HG03064 (cell line): ENCODE results near the gene CFAP90.
A peak's percentile ranks its signal among the peaks of the same experiment; 100 is the strongest.

Source experiments
- ATAC-seq: cut with Tn5 transposase; IDR thresholded peaks from one replicate; pipeline ENCODE4 v1.9.1; 2021; ENCODE audit warnings: low read depth; ENCODE audit not compliant: unreplicated experiment

The CFAP90 gene

DNA sequence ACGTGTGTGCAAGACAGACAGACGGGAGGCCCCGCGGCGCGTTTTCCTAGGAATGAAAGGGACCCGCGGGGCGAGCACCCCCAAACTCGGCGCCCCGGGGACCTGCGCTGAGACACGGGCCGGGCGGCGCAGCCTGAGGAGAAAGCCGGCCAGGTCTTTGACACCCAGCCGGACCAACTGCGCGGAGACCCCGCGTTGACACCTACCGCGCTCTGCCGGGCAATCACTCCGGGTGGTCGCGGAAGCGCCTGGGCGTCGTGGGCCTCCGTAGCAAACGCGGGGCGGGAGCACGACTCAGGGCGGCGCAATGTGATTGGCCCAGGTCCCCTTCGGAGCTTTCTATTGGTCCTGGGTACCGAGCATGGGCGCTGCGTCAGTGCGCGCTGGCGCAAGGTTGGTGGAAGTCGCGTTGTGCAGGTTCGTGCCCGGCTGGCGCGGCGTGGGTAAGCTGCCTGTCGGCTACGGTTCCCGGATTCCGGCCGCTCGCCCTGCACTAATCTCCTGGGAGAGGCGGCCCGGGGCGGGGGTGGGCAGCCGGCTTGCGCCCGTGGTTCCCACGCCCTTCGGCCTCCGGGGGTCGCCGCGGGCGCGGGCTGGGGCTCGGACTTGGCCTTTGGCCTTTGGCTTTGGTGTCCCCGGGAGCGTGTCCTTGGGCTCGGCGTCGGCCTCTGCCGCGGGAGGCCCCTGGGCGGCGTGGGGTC is 18.0 kb upstream of the CFAP90 start, which contains the start of the genes FASTKD3 and MTRR:
FASTKD3 (minus strand) TSS at position 259 of the 701 bp plus-strand sequence. CDS start 948 bp downstream, outside the sequence.
MTRR (plus strand) TSS at position 376 of the 701 bp plus-strand sequence. CDS start 1,647 bp downstream, outside the sequence.
- ATAC-seq, result peak; percentile 97

DNA sequence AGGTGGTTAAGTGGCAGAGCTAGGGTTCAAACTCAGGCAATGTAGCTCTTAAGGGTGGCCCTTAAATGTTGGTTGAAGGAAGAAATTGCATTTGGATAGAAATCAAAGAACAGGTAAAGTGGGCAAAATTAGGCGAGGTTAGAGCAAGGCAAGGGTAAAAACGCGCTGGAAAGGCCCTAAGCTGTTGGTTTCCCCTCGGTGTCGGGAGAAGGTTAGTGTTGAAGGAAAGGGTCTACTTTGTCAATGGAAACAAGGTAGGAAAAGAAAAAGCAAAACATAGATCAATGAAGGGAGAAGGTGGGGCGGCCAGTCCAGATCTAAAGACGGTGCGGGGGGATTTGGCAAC is 17.5 kb upstream of the CFAP90 start:
- ATAC-seq, result no peak

DNA sequence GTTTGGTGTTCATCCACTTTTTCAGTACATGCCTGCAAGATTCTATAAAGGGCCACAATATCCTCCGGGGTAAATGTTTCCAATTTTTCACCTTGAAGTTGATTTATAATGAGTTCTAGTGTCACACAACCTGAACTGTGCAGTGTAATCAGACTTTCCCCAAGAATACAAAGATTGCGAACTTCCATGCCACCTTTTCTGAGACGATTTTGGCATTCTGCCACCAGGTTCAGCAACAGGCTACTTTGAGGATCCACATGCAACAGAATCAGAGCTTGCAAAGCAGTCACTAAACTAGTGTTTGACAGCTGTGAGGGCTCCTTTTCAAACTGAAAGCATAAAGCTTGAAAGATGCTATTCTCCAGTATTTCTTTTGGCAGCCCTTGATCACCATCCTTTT is 16.3 kb upstream of the CFAP90 start:
- ATAC-seq, result no peak

DNA sequence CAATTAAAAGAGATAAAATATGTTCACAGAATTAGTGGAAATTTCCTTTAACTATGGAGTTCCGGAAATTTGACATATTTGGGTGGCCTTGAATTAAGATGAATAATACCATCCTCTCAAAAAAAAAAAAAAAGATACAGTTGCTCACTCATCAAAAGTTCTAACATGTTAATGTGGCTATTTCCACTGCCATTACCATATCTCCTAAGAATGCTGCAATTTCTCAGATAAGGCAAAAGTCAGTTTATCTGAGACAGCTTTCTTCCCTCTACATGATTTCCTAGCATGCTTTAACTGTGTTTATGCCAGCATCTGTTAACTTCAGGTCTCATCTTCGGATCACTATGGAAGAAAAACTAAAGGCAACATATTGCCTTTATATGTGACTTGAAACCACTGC is 15.3 kb upstream of the CFAP90 start:
- ATAC-seq, result no peak

DNA sequence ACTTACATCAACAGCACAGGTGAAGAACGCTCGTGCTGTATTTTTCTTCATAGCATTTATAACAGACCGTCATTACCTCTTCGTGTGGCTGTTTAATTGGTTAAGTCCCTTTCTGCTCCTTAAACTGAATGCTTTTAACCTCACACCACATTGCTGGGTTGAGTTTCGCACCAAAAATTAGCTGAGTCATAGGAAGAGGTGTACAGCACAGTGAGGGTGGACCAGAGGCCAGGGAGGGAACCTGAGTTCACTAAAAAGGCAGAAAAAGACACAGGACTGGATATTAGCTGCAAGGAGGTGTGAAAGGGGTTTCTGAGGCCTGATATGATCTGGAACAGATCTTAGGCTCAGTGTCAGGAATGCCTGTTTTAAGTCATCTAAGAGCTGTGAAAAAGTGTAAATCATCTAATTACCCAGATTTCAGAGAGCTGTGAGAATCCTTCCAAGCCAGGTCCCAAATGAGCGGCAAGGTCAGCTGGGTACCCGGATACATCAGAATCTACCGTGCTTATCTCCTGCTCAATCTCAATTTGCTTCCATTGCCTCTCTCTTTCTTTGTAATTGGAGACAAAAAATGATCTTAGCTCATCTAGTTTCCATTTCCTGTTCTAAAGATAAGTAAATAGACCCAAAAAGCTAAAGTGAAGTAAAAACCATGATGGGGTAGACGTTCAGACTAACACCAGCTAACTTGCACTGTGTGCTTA is 7.1 kb upstream of the CFAP90 start:
- no peak for ATAC-seq

DNA sequence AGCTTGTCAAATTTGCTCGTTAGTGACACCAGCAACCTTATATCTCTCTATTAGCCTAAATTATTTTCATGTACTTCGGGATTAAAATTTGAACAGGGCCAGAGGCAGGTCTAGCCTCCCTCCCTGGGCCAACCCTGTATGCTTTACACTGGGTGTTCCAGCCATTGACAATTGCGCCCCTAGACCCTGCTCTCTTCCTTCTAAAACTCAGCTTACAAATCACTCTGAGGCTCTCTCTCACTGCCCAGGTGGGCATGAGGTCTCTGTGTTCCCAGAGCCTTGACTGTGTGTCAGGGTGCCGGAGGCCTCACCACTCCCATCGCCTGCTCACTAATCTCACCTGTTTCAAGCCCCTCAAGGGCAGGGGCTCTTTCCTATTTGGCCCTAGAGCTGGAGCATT is 6.4 kb upstream of the CFAP90 start:
- ATAC-seq, result no peak

DNA sequence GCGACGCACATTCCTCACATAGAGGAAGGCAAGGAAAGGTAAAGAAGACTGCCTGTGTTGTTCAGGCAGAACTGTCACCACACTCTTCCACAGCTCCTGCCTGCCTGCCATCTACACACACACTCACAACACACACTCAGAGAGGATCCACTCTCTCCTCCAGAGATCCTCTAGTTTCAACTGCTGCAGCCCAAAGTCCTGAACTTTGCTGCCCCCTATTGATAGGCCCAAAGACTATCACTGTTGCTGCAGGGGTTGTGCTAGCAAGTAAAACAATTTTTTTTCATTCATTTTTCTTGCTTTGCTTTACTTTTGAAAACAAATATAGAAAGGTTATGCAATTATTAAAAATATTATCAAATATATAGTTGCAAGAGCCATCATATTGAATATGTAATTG is 5.9 kb upstream of the CFAP90 start:
- no peak for ATAC-seq

DNA sequence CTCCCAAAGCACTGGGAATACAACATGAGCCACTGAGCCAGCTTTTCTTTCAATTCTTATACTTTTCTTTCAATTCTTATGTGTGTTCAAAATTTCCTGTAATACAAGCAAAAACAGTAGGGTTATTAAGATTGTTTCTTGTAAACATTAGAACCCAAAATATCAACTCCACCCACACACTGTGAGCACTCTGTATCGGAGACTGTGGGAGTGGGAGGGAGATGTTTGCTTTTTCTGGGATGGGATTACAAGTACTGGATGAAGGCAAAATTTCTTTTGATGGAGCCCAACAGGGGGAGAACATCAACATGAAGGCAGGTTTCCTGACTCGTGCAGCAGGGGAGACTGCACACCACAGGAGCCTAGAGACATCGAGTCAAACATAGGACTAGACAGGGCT is 4.7 kb upstream of the CFAP90 start:
- ATAC-seq, result no peak

DNA sequence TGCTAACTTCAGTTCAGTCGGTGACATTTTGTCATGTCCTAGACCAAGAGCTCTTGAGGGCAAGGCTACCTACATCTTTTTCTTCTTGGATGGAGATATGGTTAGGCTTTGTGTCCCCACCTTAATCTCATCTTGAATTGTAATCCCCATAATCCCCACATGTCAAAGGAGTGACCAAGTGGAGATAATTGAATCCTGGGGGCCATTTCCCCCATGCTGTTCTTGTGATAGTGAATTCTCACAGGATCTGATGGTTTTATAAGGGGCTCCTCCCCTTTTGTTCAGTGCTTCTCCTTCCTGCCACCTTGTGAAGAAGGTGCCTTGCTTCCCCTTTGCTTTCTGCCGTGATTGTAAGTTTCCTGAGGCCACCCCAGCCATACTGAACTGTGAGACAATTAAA is 2.1 kb upstream of the CFAP90 start:
- ATAC-seq, result no peak

DNA sequence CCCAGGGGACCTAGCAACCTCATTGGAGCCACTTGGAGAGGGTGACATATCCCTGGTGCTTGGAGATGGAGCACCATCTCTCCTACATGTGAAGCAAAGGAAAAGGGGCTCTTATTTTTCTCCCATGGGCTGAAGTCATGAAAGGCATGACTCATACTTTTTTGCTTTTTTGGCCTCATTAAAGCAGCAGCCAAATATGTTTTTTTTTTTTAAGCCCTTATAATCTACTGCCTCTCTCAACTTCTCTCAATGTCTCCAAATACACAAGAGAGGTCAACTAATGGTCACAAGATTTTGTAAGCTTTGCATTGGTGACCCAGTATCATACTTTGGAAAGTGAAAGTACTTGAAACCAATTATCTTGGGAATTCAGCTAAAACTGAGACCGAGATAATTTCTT is 1.6 kb upstream of the CFAP90 start:
- ATAC-seq, result no peak

DNA sequence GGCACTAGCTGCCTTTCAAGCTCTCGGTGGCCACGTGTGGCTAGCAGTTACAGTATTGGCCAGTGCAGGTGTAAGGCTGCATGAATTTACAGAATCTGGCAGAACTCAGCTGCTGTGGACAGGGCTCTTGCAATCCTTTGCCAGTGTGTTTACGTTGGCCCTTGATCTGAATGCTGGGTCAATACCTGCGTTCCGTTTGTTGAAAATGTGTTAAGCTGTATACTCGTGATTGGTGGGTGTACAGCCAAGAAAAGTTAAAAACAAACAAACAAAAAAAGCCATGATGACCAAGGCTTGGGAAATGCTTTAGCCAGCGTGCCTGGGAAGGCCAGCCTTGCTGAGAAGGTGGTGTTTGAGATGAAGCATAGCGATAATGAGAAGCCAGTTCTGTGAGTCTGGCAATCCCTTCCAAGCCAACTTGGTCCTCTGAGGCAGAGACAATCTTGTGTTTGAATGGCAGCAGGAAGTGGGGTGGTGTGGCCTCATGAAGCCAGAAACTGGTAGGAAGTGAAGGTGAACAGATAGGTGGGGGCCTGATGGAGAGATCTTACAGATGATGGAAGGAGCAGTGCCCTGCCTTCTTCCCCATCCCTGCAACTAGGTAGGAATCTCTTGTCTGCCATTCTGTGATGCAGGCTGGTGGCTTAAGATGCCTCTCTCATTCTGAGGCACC is 820 bp upstream of the CFAP90 start:
- ATAC-seq, result no peak

DNA sequence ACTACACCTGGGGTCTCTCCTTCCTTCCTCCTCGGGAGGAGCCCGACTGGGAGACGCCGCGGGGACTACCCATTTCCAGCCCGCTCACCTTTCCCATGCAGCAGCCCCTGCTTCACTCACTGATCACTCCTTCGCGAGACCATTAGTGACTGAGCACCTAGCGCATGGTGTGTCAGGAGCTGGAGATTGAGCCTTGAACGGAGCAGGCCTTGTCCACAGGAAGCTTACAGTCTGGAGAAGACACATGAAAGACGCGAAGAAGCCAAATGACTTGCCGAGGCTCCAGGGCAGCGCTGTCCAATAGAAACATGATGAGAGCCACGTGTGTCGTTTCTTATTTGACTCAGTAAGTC is 283 bp upstream of the CFAP90 start:
- no peak for ATAC-seq

DNA sequence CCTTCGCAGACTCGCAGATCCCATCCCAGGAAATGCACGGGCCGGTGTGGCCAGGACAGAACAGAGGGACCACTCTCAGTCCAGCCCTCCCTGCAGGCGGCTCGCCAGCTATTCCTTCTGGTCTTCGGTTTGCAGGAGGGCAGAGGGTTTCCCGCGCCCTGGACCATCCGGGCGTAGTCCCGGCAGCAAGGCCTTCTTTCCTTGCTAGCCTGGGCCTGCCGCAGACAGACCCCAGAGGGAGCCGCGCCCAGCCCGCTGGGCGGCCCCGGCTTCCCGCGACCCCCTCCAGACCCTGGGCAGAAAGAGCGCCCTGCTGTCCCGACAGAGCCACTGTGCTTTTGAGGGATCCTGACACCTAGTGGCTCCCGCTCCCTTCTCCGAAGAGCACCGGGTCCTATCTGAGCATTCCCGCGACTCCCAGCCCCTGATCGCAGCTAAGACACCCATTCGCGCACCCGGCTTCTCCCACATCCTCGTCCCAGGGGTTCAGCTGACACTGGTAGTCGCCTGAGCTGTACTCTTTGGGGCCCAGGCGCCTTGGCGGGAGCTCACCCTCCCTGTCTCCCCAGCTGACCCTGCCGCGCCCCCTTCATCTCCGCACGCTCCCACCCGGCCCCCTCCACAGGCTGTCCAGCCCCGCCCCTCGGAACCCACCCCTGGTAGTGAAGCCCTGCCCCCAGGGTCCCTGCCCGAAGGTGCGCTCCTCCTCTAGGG is 1.1 kb downstream of the CFAP90 start:
- no peak for ATAC-seq

DNA sequence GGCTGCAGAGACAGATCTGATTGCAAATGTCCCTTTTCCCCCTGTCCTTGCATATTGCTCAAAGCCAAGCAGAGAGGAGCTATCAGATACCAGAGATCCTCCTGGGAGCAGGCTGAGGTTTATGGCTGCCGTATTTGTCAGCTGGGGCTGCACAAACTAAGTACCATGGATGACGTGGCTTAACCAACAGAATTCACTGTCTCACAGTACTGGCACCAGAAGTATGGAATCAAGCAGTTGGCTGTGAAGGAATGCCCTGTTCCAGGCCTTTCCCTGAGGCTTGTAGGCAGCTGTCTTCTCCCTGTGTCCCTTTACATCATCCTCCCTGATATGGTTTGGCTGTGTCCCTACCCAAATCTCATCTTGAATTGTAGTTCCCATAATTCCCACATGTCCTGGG is 2.6 kb downstream of the CFAP90 start:
- ATAC-seq, result no peak

DNA sequence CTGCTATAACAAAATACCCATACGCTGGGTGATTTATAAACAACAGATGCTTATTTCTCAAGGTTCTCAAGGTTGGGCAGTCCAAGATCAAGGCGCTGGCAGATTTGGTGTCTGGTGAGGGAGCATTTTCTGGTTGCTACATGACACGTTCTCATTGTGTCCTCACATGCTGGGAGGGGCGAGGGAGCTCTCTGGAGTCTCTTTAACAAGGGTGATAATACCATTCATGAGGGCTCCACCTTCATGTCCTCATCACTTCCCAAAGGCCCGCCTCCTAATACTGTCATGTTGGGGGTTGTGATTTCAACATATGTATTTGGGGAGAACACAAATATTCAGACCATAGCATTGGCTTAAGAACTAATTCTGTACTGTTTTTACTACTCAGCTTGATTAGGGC is 4.6 kb downstream of the CFAP90 start:
- no peak for ATAC-seq

DNA sequence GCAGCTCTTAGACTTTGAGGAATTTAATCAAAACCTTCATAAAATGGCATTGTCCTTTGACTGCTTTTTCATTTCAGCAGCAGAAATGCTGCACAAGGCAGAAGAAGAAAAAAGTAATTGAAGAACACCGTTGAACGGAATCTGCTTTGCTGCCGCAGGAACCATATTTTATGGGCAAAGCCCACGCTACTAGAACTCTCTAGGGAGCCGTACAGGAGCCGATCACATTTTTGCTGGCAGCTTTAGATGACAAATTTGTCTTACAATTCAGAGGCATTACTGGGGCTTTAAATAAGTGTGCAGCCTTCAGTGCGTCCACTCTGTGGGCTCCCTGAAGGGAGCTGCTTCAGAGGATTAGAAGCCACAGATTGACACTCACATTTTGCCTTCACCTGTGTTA is 5.4 kb downstream of the CFAP90 start:
- ATAC-seq, result no peak

DNA sequence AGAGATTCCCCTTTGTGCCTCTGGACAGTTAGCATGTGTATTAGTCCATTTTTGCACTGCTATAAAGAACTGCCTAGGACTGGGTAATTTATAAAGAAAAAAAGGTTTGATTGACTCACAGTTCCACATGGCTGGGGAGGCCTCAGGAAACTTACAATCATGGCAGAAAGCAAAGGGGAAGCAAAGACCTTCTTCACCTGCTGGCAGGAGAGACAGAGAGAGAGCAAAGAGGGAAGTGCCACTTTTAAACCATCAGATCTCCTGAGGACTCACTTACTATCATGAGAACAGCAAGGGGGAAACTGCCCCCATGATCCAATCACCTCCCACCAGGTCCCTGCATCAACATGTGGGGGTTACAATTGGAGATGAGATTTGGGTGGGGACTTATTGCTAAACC is 6.0 kb downstream of the CFAP90 start:
- ATAC-seq, result no peak

DNA sequence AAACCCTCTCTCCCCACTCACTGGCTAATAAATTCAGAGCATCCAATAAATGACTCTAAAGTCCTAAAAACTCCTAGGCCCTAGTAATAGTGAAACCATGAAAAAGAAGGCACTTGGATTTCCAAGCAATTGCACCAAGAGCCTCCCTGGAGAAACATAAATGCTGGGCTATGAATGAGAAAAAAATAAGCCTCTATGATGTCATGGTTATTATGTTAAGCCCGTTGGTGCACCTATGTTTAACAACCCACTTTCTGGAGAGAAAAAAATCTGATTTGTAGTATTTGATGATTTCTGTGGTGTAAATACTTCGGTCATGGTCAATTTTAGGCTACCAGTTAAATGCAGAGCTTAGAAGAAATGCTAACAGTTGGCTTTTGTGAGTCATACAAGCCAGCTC is 8.4 kb downstream of the CFAP90 start:
- ATAC-seq, result no peak

DNA sequence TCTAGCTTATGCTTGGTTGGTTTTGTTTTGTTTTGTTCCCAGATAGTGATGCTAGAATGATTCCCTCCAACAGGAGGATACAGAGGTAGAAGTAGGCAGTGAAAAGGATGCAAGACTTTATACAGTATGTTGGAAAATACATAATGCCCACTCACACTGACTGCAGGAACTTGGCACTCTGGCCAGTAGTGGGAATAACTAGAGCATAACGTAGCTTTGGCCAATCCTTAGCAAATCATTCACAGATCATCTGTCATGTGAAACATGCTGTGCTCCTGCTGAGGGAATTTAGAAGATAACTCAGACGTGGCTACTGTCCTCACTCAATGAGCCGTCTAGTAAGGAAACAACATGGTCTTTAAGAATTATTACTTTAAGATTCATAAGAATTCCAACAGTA is 13.5 kb downstream of the CFAP90 start:
- ATAC-seq, result no peak

DNA sequence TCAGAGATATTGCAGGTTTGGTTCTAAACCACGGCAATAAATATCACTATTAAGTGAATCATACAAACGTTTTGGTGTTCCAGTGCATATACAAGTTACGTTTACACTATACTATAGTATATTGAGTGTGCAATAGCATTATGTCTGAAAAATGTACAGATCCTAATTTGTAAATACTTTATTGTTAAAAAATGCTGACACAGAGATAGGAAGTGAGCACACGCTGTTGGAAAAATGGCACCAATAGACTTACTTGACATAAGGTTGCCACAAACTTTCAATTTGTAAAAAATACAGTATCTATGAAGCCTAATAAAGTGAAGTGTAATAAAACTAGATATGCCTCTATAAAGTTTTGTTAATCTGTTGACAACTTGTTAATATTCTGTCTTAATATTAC is 16.0 kb downstream of the CFAP90 start:
- no peak for ATAC-seq

DNA sequence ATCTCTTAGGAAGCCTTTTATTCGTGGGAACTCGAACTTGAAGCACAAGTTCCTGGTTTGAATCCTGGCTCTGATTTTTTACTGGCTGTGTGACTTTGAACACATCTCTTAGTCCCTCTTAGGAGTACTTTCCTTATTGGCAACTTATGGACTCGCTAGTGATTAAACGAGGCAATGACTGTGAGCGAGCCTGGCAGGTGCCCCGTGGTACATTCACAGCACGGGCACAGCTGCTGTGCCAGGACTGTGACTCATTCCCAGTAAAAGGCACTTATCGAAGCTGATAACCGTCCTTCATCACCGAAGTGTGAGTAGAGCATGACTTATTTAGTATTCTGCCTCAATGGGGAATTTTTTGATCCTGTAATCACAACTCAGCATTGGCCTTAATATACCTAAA is 22.7 kb downstream of the CFAP90 start:
- no peak for ATAC-seq
